ENCODE measurements around the gene ABTB2.

Gene ABTB2

GRCh38 chr11:34311126-34311525 lies 46.7 kb downstream of the ABTB2 start:
- DNase-seq, result no peak

GRCh38 chr11:34309965-34310364 lies 47.8 kb downstream of the ABTB2 start:
- no peak for DNase-seq

- DNase-seq, result no peak
Measured at GRCh38 chr11:34308913-34309585, 48.8 kb downstream of the ABTB2 start.

GRCh38 chr11:34308049-34308912 lies 49.5 kb downstream of the ABTB2 start:
- no peak for DNase-seq

- no peak for DNase-seq
Measured at GRCh38 chr11:34305780-34306179, 52.0 kb downstream of the ABTB2 start.

GRCh38 chr11:34305193-34305592 lies 52.6 kb downstream of the ABTB2 start:
- no peak for DNase-seq

- DNase-seq, result no peak
Measured at GRCh38 chr11:34303028-34303570, 54.7 kb downstream of the ABTB2 start.

- DNase-seq, result no peak
Measured at GRCh38 chr11:34302046-34302921, 55.5 kb downstream of the ABTB2 start.

GRCh38 chr11:34300926-34301295 lies 56.9 kb downstream of the ABTB2 start:
- DNase-seq, result no peak

- no peak for DNase-seq
Measured at GRCh38 chr11:34300026-34300925, 57.5 kb downstream of the ABTB2 start.

GRCh38 chr11:34299284-34299972 lies 58.4 kb downstream of the ABTB2 start:
- DNase-seq, result no peak

- no peak for DNase-seq
Measured at GRCh38 chr11:34298871-34299270, 58.9 kb downstream of the ABTB2 start.

GRCh38 chr11:34296412-34296811 lies 61.4 kb downstream of the ABTB2 start:
- no peak for DNase-seq

GRCh38 chr11:34292546-34292945 lies 65.3 kb downstream of the ABTB2 start:
- no peak for DNase-seq

GRCh38 chr11:34292111-34292510 lies 65.7 kb downstream of the ABTB2 start:
- no peak for DNase-seq

GRCh38 chr11:34290926-34291325 lies 66.9 kb downstream of the ABTB2 start:
- no peak for DNase-seq

GRCh38 chr11:34288492-34288891 lies 69.3 kb downstream of the ABTB2 start:
- DNase-seq, result no peak

GRCh38 chr11:34284811-34285481 lies 72.9 kb downstream of the ABTB2 start:
- DNase-seq, result no peak

GRCh38 chr11:34284156-34284555 lies 73.7 kb downstream of the ABTB2 start:
- no peak for DNase-seq

- DNase-seq, result no peak
Measured at GRCh38 chr11:34280945-34281872, 76.6 kb downstream of the ABTB2 start.
